Stimulated activated CD4-positive, alpha-beta T cell treated with anti-CD3 and anti-CD28 coated beads, Interleukin-4, amount 100 ng/mL, for 24 hours (primary cell): Measurements from ENCODE around the gene HIGD2A.

Source experiments
- DNase-seq: peaks from one replicate; pipeline ENCODE4 v3.0.0-alpha.2; 2020

The HIGD2A gene

GRCh38 chr5:176388444-176389134, at the start of gene HIGD2A, which contains the start of gene NOP16:
TSS of gene HIGD2A (plus strand) at chr5:176388751. CDS start at chr5:176388820, 69 bp downstream.
TSS of gene NOP16 (minus strand) at chr5:176388598. CDS start at chr5:176388539, 59 bp downstream.
- peak; percentile 100 for DNase-seq

GRCh38 chr5:176339304-176339703, 49.2 kb upstream of the HIGD2A start:
- DNase-seq, result no peak

GRCh38 chr5:176341325-176342157, 47.0 kb upstream of the HIGD2A start:
- DNase-seq, result no peak

GRCh38 chr5:176342158-176342483, 46.4 kb upstream of the HIGD2A start:
- no peak for DNase-seq

GRCh38 chr5:176342766-176343458, 45.6 kb upstream of the HIGD2A start:
- DNase-seq, result no peak

GRCh38 chr5:176350416-176350815, 38.1 kb upstream of the HIGD2A start:
- DNase-seq, result no peak

- no peak for DNase-seq
These were observed 36.3 kb upstream of the HIGD2A start for GRCh38 chr5:176352116-176352878.

- no peak for DNase-seq
These were observed 35.0 kb upstream of the HIGD2A start for GRCh38 chr5:176353533-176353932.

GRCh38 chr5:176355400-176356178, 33.0 kb upstream of the HIGD2A start:
- no peak for DNase-seq

GRCh38 chr5:176356179-176356566, 32.4 kb upstream of the HIGD2A start:
- DNase-seq, result no peak

GRCh38 chr5:176359658-176360057, 28.9 kb upstream of the HIGD2A start:
- no peak for DNase-seq

- DNase-seq, result no peak
These were observed 27.6 kb upstream of the HIGD2A start for GRCh38 chr5:176360894-176361436.

GRCh38 chr5:176361437-176362232, 26.9 kb upstream of the HIGD2A start, which contains the start of gene KIAA1191:
TSS of gene KIAA1191 (minus strand) at chr5:176361764. CDS start at chr5:176359508, 2,256 bp downstream.
- DNase-seq, result peak; percentile 95

- DNase-seq, result no peak
These were observed 26.4 kb upstream of the HIGD2A start for GRCh38 chr5:176362233-176362490.

GRCh38 chr5:176364765-176365350, 23.7 kb upstream of the HIGD2A start:
- DNase-seq, result no peak

GRCh38 chr5:176365351-176366231, 23.0 kb upstream of the HIGD2A start, which contains the start of gene ARL10:
TSS of gene ARL10 (plus strand) at chr5:176365487. CDS start at chr5:176365564, 77 bp downstream.
- peak; percentile 62 for DNase-seq

GRCh38 chr5:176366232-176366894, 22.2 kb upstream of the HIGD2A start:
- DNase-seq, result no peak

- no peak for DNase-seq
These were observed 19.8 kb upstream of the HIGD2A start for GRCh38 chr5:176368726-176369125.
